Left ventricle myocardium inferior (tissue), 1 donor: ENCODE results near the gene CA5A. TPM values are rescaled to one million over a fixed set of nuclear protein-coding genes. Genes with fewer than 3 reads are reported as not detected.
"Not testable (repeated sequence)": the region's sequence is repeated elsewhere in the genome, so short reads cannot be mapped to it uniquely, and the experiment has no call there.

Experiments used
- DNase-seq: peaks from one replicate; pipeline ENCODE4 v3.0.0-alpha.2; 2020
- H3K27ac ChIP-seq: fragments of 200-600 bp; replicated peaks from 2 replicates; pipeline ENCODE4 v1.8.0; 2021
- H3K27me3 ChIP-seq: fragments of 200-600 bp; 2 replicates; pipeline ENCODE4 v1.8.0; 2021; ENCODE audit warnings: low read depth
- H3K36me3 ChIP-seq: fragments of 200-600 bp; 2 replicates; pipeline ENCODE4 v1.8.0; 2021
- H3K4me1 ChIP-seq: fragments of 200-600 bp; 2 replicates; pipeline ENCODE4 v1.8.0; 2021
- H3K4me3 ChIP-seq: fragments of 200-600 bp; 2 replicates; pipeline ENCODE4 v1.8.0; 2021; ENCODE audit warnings: mild to moderate bottlenecking, moderate library complexity
- H3K9me3 ChIP-seq: fragments of 200-600 bp; replicated peaks from 2 replicates; pipeline ENCODE4 v1.8.0; 2021
- CTCF ChIP-seq: fragments of 200-600 bp; IDR thresholded peaks from 2 replicates; pipeline ENCODE4 v1.8.0; 2021; ENCODE audit warnings: antibody characterized with exemption, mild to moderate bottlenecking, borderline replicate concordance
- intact Hi-C: fragments of 100-400 bp; cut with micrococcal nuclease; formaldehyde crosslinking; loops from one replicate; pipeline ENCODE4 v1.11.0; 2022
- total RNA-seq: library from RNA; stranded (reverse); fragmentation: NEBNext Ultra II Directional; extraction: Animal tissue kit (Norgen Biotek cat#: 25700); gene quantifications from one replicate; pipeline ENCODE4 v1.2.1, GENCODE V29; 2021
- donor health status: DM: no; HTN: yes; CAD: no; lungs with severe emphysema.

Gene CA5A
- total RNA-seq, 1 donor from 2014 or later = not detected

GRCh38 chr16:87895641-87896141 lies 40.6 kb downstream of the CA5A start:
- Histone ChIP-seq H3K4me1 (peaks cover 13% of the 10 kb centered on the region), H3K27me3 (peaks cover 15% of the 10 kb centered on the region), H3K4me3 (no peak overlapping the region), H3K36me3 (no peaks in the 10 kb centered on the region), H3K9me3 (no peaks in the 10 kb centered on the region), H3K27ac (no peak overlapping the region)
- no peak for TF ChIP-seq CTCF
- intact Hi-C loops = no loop called here
- no peak for DNase-seq

GRCh38 chr16:87894005-87894404 lies 42.3 kb downstream of the CA5A start:
- H3K4me3 ChIP-seq, DNase-seq, H3K36me3 ChIP-seq, H3K27me3 ChIP-seq, intact Hi-C loops, H3K9me3 ChIP-seq: not testable (repeated sequence)
- H3K4me1 ChIP-seq = peaks cover 13% of the 10 kb centered on the region
- peak overlapping the region; percentile 50 for H3K27ac ChIP-seq

- no peaks in the 10 kb centered on the region for H3K27me3 ChIP-seq
- H3K27ac ChIP-seq = no peak overlapping the region
- H3K9me3 ChIP-seq = no peaks in the 10 kb centered on the region
- TF ChIP-seq CTCF = no peak
- intact Hi-C loops = no loop called here
- H3K36me3 ChIP-seq = no peaks in the 10 kb centered on the region
- peaks cover 13% of the 10 kb centered on the region for H3K4me1 ChIP-seq
- H3K4me3 ChIP-seq = no peak overlapping the region
- DNase-seq = no peak
These were observed 44.6 kb downstream of the CA5A start for GRCh38 chr16:87891764-87892163.

- H3K36me3 ChIP-seq, H3K4me3 ChIP-seq, intact Hi-C loops, H3K9me3 ChIP-seq, H3K27me3 ChIP-seq, H3K27ac ChIP-seq, DNase-seq: not testable (repeated sequence)
- H3K4me1 ChIP-seq = peaks cover 18% of the 10 kb centered on the region
These were observed 46.6 kb downstream of the CA5A start for GRCh38 chr16:87889762-87890161.

GRCh38 chr16:87888346-87888745 lies 48.0 kb downstream of the CA5A start:
- intact Hi-C loops, DNase-seq, H3K4me1 ChIP-seq, H3K9me3 ChIP-seq, H3K36me3 ChIP-seq, H3K4me3 ChIP-seq, H3K27ac ChIP-seq: not testable (repeated sequence)
- peaks cover 16% of the 10 kb centered on the region for H3K27me3 ChIP-seq

- H3K4me3 ChIP-seq, H3K4me1 ChIP-seq, H3K36me3 ChIP-seq, intact Hi-C loops, H3K9me3 ChIP-seq, DNase-seq, H3K27ac ChIP-seq: not testable (repeated sequence)
- H3K27me3 ChIP-seq = peaks cover 20% of the 10 kb centered on the region
These were observed 48.4 kb downstream of the CA5A start for GRCh38 chr16:87887931-87888330.

GRCh38 chr16:87885371-87885967 lies 50.9 kb downstream of the CA5A start:
- peaks cover 36% of the 10 kb centered on the region for H3K27me3 ChIP-seq
- H3K27ac ChIP-seq, DNase-seq, H3K4me1 ChIP-seq, intact Hi-C loops, H3K9me3 ChIP-seq, H3K36me3 ChIP-seq, H3K4me3 ChIP-seq: not testable (repeated sequence)

GRCh38 chr16:87882436-87883019 lies 53.8 kb downstream of the CA5A start:
- no peak for TF ChIP-seq CTCF
- H3K4me3 ChIP-seq = no peak overlapping the region
- peaks cover 5% of the 10 kb centered on the region for H3K4me1 ChIP-seq
- peaks cover 48% of the 10 kb centered on the region for H3K27me3 ChIP-seq
- H3K9me3 ChIP-seq = no peaks in the 10 kb centered on the region
- intact Hi-C loops = no loop called here
- H3K36me3 ChIP-seq = no peaks in the 10 kb centered on the region
- no peak overlapping the region for H3K27ac ChIP-seq
- no peak for DNase-seq
